ENCODE results near the gene RBM47.

GRCh38 chr4:40661803-40662202 lies 32.1 kb upstream of the RBM47 start:
- no peak for TF ChIP-seq NRF1 (conservative IDR thresholded peaks at IDR 0.05; ENCODE audit: low read depth, low read length)
- TF ChIP-seq, protein P1, sequence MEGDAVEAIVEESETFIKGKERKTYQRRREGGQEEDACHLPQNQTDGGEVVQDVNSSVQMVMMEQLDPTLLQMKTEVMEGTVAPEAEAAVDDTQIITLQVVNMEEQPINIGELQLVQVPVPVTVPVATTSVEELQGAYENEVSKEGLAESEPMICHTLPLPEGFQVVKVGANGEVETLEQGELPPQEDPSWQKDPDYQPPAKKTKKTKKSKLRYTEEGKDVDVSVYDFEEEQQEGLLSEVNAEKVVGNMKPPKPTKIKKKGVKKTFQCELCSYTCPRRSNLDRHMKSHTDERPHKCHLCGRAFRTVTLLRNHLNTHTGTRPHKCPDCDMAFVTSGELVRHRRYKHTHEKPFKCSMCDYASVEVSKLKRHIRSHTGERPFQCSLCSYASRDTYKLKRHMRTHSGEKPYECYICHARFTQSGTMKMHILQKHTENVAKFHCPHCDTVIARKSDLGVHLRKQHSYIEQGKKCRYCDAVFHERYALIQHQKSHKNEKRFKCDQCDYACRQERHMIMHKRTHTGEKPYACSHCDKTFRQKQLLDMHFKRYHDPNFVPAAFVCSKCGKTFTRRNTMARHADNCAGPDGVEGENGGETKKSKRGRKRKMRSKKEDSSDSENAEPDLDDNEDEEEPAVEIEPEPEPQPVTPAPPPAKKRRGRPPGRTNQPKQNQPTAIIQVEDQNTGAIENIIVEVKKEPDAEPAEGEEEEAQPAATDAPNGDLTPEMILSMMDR (IDR thresholded peaks at IDR 0.05 in 2 of 3, conservative IDR thresholded peaks at IDR 0.05 in 1 of 3; ENCODE audit: control insufficient read depth in 2 of 3, extremely low read depth in 1 of 3, insufficient read depth in 1 of 3, low read depth in 3 of 3, low read length in 3 of 3) = no peak
- TF ChIP-seq, protein P2, sequence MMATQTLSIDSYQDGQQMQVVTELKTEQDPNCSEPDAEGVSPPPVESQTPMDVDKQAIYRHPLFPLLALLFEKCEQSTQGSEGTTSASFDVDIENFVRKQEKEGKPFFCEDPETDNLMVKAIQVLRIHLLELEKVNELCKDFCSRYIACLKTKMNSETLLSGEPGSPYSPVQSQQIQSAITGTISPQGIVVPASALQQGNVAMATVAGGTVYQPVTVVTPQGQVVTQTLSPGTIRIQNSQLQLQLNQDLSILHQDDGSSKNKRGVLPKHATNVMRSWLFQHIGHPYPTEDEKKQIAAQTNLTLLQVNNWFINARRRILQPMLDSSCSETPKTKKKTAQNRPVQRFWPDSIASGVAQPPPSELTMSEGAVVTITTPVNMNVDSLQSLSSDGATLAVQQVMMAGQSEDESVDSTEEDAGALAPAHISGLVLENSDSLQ (IDR thresholded peaks at IDR 0.05) = no peak
- TF ChIP-seq GATAD2B (conservative IDR thresholded peaks at IDR 0.05; ENCODE audit: low read depth) = no peak

Data from GM12878 (cell line).